ENCODE measurements around the gene TENM4.
A peak's percentile ranks its signal among the peaks of the same experiment; 100 is the strongest.

TENM4 gene

DNA sequence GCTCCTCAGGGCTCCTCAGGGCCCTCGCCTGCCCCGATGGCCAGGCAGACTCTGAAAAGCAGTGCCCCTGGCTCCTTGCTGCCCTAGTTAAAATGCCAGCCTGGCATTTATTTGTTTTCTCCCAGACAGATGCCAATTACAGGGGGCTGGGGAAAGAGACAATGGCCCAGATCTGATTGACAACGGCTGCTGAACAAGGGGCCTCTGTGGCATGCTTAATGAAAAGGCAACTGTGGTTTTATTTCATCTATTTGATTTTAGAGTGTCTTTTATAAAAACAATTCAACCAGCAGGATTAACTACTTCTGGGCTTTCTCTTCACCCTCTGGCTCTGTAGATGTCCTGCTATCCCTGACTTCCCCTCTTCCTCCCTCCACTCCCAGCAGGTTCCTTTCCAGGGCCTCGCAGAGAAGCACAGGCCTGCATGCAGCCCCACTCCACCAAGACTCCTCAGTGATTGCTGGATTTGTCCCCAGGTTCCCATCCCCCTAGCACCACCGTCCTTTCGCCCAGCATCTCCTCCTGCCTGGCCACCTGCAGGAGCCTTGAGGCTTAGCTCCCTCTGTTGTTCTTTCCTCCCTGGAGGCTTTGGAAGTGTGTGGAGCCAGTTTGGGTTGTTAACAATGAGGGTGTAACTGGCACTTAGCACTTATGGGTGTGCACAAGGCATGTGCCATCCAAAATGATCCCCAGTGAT, 171.1 kb downstream of the TENM4 start:
- no peak overlapping the region for H3K4me3 ChIP-seq (ENCODE audit: control insufficient read depth, low read depth, low read length)
- TF ChIP-seq, protein P1, sequence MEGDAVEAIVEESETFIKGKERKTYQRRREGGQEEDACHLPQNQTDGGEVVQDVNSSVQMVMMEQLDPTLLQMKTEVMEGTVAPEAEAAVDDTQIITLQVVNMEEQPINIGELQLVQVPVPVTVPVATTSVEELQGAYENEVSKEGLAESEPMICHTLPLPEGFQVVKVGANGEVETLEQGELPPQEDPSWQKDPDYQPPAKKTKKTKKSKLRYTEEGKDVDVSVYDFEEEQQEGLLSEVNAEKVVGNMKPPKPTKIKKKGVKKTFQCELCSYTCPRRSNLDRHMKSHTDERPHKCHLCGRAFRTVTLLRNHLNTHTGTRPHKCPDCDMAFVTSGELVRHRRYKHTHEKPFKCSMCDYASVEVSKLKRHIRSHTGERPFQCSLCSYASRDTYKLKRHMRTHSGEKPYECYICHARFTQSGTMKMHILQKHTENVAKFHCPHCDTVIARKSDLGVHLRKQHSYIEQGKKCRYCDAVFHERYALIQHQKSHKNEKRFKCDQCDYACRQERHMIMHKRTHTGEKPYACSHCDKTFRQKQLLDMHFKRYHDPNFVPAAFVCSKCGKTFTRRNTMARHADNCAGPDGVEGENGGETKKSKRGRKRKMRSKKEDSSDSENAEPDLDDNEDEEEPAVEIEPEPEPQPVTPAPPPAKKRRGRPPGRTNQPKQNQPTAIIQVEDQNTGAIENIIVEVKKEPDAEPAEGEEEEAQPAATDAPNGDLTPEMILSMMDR (IDR thresholded peaks at IDR 0.05; ENCODE audit: control insufficient read depth, insufficient read depth, low read depth, low read length, missing control alignments): no peak
- DNase-seq (ENCODE audit: low read depth): no peak

DNA sequence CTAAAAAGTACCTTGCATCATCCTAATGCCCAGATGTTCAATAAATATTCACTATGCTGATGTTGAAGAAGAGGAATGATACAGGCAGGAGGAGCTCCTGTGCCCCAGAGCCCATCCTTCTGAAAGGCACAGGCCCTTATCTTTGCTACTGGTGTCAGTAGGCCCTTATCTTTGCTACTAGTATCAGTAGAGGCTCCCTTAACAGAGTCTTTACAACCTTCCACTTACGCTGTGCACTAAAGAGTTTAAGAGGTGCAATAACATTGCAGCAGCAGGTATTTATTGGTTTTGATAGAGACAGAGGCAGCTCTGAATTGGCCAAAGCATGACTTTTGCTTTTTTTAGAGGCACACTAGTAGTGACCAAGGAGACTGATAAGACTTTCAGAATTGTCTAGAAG, 174.4 kb downstream of the TENM4 start:
- H3K4me3 ChIP-seq (ENCODE audit: control insufficient read depth, low read depth, low read length): no peak overlapping the region
- TF ChIP-seq, protein P1 (IDR thresholded peaks at IDR 0.05; ENCODE audit: control insufficient read depth, insufficient read depth, low read depth, low read length, missing control alignments): no peak
- DNase-seq (ENCODE audit: low read depth): no peak

DNA sequence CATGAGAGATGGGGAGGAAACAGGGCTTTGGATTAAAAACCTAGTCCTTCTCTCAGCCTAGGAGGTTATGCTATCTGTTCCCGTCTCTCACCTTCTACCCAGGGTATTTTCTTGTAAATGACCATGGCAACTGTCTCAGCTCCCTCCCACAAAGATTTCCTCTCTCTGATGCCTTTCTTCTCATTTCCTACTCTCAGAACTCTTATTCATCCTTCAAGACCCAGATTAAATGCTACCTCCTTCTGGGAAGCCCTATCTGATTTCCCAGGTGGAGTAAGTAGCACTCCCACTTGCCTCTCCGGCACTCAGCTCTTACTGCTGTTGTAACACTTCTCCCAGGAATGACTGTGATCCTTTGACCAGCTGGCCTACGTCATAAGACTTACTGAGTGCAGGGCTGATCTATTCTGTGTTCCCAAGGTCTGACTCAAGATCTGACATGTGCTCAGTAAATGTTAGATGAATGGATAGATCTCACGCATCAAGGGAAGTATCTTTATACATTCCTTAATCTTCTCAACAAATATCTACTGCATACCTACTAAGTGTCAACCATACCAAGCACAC, 175.0 kb downstream of the TENM4 start:
- TF ChIP-seq, protein P1 (IDR thresholded peaks at IDR 0.05; ENCODE audit: control insufficient read depth, insufficient read depth, low read depth, low read length, missing control alignments): no peak
- peak; percentile 8 for DNase-seq (ENCODE audit: low read depth)
- H3K4me3 ChIP-seq (ENCODE audit: control insufficient read depth, low read depth, low read length): no peak overlapping the region

DNA sequence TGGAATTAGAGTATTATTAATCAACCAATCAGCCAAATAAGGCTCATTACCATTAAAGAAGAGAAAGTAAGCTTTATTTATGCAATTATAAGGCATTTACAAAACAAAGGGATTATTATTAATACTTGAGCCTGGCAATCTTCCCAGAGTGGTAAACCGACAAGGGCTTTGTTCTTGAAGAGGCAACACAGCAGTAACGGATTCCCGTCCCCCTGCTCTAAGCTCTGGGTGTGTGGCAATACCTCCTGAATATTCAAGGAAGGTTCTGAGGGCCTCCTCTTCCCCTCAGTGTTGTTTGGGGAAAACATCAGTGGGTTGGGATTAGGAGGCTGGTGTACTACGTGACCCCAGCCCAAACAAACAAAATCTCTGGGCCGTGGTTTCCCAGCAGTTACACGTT, 176.5 kb downstream of the TENM4 start:
- no peak overlapping the region for H3K4me3 ChIP-seq (ENCODE audit: control insufficient read depth, low read depth, low read length)
- TF ChIP-seq, protein P1 (IDR thresholded peaks at IDR 0.05; ENCODE audit: control insufficient read depth, insufficient read depth, low read depth, low read length, missing control alignments): no peak
- DNase-seq (ENCODE audit: low read depth): no peak

DNA sequence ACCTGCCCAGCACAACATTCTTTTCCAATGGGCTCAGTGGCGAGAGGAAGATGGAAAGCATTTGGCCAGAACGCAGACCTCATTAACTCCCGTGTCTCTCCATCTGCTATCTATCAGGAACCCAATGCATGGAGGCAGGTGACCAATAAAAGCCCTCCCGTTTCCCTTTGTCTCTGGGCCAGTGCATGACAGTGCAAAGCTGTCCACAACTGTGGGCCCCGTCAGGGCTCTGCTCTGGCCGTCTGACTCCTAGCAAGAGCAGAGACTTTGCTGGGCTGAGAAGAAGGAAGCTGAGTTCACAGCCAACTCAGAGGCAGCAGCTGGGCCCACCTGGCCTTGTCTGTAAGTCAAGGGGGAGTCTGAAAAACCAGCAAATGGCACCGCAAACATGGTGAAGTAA, 177.8 kb downstream of the TENM4 start:
- DNase-seq (ENCODE audit: low read depth): no peak
- no peak overlapping the region for H3K4me3 ChIP-seq (ENCODE audit: control insufficient read depth, low read depth, low read length)
- TF ChIP-seq, protein P1 (IDR thresholded peaks at IDR 0.05; ENCODE audit: control insufficient read depth, insufficient read depth, low read depth, low read length, missing control alignments): no peak

DNA sequence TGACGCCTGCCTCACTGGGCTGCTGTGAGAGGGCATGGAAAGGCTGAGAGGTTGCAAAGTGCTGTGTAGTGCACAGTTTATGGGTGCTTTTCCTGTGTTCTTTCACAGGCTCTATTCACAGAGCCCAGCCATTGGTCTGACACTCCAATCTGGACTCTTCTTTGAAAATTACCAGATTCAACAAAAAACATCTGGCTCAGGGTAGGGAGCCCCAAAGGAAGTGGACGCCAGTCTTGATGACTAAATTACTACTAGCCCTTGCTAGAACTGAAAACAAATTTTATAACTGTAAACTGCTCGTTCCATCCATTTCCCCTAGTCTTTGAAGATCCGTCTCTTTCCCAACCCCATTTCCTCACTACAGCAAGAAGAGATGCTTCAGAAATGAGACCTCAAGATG, 178.6 kb downstream of the TENM4 start:
- TF ChIP-seq, protein P1 (IDR thresholded peaks at IDR 0.05; ENCODE audit: control insufficient read depth, insufficient read depth, low read depth, low read length, missing control alignments): no peak
- H3K4me3 ChIP-seq (ENCODE audit: control insufficient read depth, low read depth, low read length): no peak overlapping the region
- peak; percentile 4 for DNase-seq (ENCODE audit: low read depth)
